OCI-M1 (cell line): ENCODE measurements around the gene CYP4B1.
A peak's percentile ranks its signal among the peaks of the same experiment; 100 is the strongest.
"Not testable (repeated sequence)": the region's sequence is repeated elsewhere in the genome, so short reads cannot be mapped to it uniquely, and the experiment has no call there.

Experiments used
- DNase-seq: peaks from one replicate; lab custom pipeline; 2025; lab: John Stamatoyannopoulos, UW

CYP4B1 gene

DNA sequence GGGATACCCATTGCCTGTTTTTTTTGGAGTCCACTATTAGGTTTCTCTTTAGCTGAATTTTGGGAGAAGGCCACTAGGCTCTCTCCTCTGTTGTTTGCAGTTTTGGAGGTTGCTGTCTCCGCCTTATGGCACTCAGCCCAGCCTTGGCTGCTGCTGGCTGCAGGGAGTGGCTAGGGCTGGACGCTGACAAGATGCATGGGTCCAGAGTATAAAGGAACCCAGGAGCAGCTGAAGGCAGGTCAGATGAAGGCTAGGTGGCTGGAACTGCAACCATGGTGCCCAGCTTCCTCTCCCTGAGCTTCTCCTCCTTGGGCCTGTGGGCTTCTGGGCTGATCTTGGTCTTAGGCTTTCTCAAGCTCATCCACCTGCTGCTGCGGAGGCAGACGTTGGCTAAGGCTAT lies at the start of gene CYP4B1:
CYP4B1 (plus strand) TSS at position 237 of the 400 bp plus-strand sequence; CDS start at position 273, 36 bp downstream.
- DNase-seq, result no peak

DNA sequence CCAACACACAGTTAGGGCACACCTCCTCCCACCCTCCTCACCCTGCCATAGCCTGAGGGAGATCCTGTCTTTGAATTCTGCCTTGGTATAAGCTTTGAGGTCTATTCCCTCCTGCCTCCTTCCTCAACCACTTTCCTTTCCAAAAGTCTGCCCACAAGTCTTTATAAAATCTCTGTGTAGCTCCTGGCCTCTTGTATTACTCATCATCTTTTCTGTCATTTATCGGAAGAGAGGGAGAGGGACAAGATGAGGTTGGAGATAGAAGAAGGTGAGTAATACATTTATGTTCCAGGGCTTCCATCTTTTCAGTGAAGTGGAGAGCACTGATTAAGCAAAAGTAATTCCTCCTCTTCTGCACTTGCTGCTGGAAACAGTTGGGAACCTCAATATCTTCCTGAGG lies 49.4 kb upstream of the CYP4B1 start:
- DNase-seq, result no peak

DNA sequence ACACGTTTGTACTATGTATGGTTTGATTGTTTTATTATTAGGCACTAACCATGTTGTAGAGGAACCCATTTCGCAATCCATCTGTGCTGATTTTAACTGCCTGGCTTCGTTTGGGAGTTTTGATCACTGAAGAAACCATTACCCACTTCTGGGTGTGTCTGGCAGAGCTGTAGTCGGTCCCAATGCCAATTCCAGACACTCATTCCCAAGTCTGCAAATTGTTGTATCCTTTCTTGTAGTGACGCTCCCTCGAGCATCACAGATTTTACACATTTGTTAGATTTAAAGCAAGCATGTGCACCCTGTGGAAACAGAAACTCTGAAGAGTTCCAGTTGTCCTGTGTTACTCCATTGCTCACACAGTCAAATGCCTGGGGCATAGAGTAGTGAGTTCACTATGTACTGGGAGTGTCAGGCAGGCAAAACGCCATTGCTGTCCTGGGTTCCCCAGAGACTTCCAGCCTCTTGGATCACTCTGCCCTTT lies 48.9 kb upstream of the CYP4B1 start:
- no peak for DNase-seq

DNA sequence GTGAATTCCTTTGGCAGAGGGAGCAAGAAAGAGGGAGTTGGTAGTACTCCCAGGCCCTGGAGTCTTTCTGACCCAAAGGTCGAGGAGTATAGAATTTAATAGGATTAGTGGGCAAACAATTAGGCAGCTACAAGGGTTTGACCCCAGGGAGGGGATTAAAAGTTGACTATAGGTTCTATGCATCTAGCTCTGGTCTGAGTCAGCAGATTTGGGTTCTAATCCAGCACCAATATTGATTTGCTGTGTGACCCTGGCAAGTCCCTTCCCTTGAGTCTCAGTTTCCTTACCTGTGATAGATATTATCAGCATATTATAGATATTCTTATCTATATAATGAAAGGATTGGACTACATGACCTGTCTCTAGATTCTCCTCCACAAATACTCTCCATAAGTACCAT lies 44.9 kb upstream of the CYP4B1 start:
- no peak for DNase-seq

DNA sequence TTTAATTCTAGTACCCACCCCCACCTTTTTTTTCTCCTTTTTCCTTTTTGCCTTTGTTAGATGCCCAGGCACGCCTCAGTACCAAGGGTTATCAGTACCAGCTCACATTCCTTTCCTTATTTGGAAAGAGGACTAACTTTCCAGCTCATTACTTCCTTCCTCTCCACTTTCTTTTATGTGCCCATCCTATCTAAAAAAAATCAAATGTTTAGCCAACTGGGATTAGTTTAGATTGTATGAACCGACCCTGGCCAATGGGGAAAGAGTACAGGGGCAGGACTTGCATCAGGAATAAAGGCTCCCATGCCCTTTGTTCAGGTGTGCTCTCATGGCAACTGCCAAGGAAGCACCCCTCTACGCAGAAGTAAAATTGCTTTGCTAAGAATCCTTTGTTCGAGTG lies 44.1 kb upstream of the CYP4B1 start:
- DNase-seq, result not testable (repeated sequence)

DNA sequence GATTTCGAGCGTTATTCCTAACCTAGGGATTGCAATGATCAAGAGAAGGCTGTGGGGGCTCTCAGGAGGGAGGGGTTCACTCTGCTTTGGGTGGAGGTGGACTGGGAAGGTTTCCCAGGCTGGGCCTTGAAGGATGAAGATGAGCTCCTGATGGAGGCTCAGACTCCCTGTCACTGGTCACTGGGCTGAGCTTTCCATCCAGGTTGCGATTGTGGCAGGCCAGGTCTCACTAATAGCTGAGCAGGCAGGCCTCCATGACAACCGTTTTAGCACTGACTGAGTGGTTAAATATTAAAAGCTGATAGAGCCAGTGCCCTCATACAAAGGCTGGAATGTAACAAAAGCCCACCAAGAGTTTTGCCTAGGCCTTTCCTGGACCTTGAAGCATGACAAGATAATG lies 43.7 kb upstream of the CYP4B1 start:
- DNase-seq, result no peak

DNA sequence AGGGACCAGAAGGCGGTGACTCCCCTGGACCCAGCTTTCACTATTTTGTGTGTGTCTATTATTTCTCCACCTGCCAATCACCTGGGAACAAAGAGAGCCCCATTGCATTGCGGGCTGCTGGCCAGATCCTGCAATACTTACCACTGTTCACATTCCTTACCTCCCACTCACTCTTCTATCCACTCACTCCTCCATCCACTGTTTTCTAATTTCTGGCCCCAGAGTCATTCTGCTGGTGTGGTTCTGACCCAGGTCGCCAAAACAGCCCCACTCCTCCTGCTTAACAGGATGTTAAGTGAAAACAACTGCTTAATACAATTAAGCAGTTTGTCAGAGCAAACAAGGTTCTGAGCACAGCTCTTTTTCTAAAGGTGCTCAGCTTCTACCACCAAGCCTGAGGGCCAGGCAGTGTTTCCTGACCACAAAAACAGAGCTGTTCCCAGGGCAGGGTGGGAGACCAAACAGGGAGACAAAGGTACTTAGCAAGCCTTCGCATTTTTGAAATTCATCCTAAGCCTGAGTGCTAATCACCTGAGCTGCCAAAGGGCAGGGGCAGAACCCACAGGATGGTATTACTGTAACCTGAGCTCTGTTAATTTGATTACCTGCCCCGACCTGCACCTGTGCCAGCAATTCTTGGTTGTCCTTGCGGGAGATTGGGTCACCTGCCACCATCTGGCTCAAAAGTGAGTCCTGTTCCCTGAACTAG lies 41.4 kb upstream of the CYP4B1 start:
- DNase-seq, result no peak

DNA sequence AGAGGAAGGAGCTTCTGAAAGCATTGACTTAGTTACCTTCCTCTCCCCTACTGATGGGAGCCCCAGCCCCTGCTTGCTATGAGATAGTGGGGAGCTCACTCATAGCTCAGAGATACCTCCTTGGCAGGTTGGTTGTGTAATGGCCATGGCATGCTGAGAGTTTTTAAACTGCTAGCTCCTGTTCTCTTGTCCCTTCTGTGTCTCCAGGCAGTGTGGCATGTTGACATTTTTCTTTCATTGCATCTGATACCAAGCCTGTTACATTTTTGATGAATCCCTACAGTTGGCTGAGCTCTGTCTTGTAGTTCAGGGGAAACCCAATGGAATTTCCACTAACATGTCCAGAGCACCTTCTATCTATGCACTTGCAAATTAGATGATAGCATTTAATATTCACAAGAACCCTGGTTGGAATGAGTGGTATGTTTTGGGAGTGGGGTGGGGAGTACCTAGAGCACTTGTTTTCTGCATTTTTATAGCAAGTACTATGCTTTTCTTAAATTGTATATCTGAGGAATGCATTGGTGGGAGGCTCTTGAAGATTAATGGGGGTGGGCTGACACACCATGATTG lies 40.8 kb upstream of the CYP4B1 start:
- DNase-seq, result no peak

DNA sequence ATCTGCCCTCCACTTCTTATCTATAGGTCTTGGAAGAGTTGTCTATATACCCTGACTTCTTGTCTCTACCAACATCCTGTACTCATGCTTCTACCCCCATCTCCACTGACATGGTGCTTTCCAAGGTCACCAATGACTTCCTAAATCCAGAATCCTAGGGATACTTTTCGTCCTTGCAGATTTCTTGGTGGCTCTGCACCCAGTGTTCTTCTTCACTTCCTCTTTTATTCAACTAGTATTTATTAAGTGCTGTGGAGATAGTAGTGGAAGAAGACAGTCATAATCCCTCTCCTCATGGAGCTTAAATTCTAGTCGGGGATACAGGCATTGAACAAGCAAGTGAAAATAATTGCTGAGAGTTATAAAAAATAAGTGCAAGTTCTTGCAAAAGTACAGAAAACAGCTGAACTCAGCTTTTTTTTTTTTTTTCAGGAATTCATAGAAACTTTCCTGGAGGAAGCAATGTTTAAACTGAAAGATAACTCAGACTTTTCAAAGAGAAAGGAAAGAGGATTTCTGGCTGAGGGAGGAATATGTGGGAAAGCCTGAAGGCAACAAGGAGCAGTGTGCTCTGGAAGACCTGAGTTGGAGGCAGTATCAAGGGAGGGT lies 38.2 kb upstream of the CYP4B1 start:
- DNase-seq, result no peak

DNA sequence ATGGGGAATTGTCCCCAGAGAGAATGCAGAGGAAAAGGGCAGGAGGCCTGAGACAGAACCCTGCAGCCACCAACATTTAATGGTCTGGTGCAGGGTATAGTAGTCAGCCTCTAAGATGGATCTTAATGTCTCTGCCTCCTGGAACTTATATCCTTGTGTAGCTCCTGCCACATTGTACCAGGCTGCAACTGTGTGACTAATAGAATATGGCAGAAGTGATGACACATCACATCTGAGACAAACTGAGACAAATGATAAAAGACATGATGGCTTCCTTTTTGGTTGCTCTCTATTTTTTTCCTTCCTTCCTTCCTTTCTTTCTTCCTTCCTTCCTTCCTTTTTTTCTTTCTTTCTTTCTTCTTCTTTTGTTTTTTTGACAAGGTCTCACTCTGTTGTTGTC lies 37.1 kb upstream of the CYP4B1 start:
- DNase-seq, result no peak

DNA sequence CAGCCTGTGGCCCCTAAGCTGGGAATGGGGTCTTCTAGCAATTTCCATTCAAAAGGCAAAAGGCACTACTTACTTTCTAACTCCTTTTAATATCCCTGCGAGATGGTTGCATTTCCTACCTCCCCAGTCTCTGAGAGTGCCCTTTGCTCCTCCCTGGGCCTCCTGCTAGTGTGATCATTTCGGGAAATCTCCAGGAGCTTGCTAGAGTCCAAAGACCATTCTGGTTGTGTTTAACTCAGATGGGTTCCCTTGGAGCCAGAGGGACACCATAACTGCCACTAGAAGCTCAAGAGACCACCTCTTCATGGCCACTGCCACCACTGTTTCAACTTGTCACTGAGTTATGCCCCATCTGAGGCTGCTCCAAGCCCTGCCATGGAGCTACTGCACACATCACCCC lies 34.4 kb upstream of the CYP4B1 start:
- no peak for DNase-seq

DNA sequence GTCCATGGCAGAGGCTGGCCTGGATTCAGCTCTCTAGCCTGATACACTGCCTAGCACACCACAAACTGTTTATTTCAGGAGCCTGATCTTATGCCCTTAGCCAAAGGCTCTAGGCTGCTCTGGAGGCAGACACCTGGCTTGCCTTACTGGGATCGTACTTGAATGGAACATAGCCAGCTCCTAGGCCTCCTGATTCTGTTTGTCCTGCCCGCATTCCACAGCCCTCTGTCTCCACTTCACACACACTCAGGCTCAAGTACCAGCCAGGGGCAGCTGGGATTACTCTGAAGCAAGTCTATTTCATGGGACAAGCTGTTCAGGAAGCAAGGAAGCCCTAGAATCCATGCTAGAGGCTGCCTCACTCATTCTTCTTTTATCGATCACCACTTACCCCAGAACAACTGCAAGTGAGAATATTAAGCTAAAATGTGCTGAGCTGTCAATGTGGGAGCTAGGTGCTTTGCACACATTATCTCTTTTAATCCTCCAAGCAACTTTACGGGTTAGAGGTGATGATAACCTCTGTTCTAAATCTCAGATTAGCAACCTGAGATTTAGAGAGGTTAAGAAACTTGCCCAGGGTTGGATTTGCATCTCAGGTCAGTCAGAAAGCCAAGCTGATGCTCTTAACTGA lies 31.1 kb upstream of the CYP4B1 start:
- no peak for DNase-seq

DNA sequence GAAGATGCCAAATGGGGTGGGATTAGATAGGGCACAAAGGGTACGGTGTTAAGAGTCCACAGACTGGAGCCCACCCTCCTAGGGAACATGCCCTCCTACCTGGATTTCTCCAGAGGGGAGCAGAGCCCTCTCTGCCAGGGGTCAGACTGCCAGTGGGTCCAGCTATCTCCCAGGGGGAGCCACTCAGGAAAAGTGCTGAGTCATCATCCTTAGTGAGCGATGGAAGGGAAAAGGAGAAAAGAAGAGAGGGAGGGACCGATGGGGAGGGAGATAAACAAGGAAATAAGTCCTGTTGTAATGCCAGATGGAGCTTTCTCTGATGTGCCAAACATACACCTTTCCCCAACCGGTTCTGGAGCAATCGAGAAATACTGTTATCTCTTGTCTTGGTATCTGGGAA lies 30.4 kb upstream of the CYP4B1 start:
- no peak for DNase-seq

DNA sequence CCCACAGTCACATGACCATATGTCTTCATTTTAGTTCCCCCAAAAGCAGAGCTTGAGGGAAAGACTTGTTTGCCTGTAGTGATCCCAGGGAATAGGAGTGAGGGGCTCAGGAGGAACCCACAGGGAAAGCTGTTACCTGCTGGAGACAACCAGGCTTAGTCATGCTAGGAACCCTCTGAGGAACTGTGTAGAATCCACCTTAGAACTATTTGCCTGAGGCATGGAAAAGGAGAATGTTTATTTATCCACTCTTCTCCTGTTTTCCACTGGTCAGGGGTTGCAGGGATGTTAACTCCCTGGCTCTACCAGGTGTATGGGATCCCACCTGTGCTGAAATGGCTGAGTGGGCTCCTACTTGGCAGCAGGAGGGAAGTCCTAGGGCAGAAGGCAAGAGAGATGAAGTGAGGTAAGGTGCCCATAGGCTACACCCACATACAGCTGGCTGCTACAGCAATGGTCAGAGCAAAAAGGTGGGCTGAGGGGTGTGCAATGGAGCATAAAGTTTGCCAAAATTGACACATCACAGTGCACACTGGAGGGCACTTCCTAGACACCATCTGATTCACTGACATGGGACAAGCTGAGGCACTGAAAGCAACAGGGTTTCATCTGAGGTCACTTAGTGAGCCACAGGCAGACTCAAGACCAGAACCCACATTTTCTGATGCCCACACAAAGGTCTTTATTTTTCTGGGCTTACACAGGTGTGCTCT lies 29.7 kb upstream of the CYP4B1 start:
- DNase-seq, result no peak

DNA sequence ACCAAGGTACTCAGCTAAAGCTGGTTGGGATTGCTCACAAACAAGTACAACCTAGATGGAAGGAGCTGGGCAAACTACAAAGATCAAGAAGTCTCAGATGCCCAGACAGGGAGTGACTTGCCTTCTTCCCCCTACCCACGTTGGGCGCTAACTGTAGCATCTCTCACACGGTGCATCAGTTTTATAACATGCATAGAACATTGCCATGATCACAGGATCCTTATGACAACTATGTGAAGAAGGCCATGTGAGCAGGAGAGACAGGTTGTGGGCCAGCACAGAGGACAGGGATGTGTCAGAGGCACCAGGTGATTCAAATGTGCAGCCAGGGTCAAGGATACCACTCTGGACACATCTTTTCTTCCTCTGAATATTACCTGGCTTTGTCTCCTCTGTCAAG lies 28.3 kb upstream of the CYP4B1 start:
- no peak for DNase-seq

DNA sequence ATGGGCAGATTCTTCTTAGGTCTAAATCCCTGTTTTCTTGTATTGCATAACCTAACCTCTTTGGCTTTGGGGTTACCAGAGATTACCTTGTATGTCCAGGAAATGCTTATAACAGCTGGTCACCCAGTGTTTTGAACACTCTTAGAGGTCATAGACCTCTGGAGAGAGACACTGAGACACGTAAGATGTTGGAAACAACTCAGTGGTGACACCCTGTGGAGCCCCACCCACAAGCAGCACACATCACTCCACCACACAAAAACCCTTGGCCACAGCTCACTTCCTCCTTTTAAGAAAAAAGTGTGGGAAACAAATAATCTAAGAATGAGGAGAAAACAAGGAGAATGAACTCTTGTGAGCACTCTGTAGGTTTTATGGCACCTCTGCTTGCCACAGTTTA lies 26.3 kb upstream of the CYP4B1 start:
- peak; percentile 61 for DNase-seq

DNA sequence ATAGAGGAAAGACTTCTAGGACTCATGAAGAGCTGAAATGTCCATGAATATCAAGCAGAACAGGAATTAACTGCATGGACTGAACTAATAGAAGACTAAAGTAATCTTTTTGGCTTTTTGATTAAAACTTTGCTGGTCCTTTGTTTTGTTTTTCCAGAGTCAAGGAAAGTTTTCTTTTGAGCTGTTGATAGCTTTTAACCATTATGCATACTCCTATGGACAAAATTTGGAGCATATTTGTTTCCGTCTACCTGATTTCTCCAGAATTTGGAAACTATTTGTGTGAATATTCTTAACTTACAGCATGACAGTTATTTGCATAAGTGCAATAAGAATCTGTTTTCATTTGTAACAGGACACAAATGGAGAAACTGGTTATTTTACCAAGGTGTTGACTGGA lies 24.5 kb upstream of the CYP4B1 start:
- no peak for DNase-seq

DNA sequence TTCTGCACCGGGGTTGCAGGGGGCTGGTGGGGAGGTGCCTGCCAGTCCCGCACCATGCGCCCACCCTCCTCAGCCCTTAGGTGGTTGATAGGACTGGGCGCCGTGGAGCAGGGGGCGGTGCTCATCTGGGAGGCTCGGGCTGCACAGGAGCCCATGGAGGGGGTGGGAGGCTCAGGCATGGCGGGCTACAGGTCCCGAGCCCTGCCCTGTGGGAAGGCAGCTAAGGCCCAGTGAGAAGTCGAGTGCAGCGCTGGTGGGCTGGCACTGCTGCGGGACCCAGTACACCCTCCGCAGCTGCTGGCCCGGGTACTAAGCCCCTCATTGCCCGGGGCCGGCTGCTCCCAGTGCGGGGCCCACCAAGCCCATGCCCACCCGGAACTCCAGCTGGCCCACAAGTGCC lies 20.4 kb upstream of the CYP4B1 start:
- not testable (repeated sequence) for DNase-seq

DNA sequence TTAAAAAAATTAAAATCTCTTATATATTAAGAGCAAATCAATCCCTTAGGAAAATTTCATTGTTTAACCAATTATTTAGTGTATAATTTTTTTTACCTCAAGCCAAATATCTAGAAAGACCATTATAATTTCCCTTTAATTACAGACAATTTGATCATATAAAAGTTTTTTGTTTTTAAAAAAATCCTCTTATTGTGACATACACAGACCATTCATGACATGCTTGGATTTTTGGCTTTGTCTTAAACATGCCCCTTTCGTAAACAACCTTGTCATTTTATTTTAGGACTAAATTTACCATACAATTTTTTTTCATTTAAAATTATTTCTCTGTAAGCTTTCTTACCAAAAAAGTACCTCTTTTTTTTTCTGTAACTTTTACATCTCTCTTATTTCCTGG lies 14.2 kb upstream of the CYP4B1 start:
- no peak for DNase-seq

DNA sequence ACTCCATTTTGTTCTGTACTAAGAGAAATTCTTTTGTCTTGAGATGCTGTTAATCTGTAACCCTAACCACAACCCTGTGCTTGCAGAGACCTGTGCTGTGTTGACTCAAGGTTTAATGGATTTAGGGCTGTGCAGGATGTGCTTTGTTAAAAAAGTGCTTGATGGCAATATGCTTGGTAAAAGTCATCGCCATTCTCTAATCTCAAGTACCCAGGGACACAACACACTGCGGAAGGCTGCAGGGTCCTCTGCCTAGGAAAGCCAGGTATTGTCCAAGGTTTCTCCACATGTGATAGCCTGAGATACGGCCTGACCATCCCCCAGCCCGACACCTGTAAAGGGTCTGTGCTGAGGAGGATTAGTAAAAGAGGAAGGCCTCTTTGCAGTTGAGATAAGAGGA lies 10.2 kb upstream of the CYP4B1 start:
- DNase-seq, result not testable (repeated sequence)

DNA sequence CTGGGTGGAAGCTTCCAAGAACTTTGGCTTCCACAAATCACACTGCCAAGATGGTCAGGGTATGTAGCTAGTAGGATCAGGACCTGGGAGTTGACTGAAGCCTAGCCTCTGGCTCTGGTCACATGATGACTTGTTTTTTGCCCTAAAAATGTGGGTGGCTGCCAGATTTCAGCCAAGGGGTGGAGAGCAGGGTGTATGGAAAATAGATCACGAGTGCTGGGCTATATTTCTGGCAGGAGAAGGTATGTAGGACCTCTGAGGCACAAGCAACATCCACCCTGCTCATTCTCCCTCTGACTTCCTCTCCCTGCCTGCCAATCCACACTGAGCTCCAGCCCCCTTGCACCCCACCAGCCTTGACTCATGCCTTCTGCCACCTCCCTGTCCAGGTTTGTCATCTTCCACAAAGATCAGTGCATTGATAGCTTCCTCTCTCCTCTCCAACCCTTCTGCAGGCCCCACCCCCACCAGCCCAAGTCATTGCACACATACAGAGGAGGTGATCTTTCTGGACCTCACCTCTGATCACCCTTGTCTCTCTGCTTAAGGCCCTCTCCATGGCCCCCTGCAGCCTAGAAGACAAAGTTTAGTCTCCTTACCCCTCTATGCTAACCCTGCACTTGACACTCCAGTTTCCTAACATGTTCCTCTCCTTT lies 8.3 kb upstream of the CYP4B1 start:
- DNase-seq, result no peak

DNA sequence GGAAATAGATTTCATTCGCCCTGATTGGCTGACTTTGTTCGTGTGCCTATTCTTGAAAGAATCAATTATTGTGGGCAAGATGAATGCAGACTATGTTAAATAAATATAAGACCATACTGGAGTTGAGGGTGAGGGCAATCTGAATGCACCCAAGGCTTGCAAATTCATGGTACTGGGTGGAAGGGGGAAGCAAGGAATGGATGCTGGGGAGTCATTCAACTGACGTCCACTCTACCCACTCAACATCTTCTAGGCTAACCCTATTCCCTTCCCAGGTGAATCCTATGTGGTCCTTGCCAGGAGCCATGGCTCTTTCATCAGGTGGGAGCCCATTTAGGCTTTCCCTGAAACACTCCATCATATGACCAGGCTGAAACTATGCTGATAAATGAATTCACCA lies 5.7 kb upstream of the CYP4B1 start:
- no peak for DNase-seq
